Anterior cingulate cortex (tissue), 58 donors: Measurements from ENCODE around the gene LTC4S.

Source experiments
- DNase-seq, 58 donors: peaks; one replicate each; lab custom pipeline; 2025; lab: John Stamatoyannopoulos, UW

LTC4S gene

DNA sequence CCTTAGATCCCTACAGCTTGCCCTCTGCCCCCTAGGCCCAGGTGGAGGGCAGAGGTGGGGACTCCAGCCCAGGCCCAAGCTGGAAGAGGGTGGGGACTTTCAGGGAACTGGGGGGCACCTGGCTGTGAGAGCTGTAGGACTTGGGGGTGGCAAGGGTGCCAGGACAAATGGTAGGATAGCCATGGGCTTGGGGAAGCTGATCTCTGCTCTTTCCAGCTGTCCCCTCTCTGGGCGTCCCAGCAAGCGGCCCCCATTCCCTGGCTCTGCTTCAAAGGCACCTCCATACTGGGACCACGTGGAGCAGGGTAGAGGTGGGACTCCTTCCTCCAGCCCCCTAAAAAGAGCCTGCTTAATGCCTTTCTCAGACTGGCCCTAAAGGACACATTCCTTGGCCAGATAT lies 385 bp downstream of the LTC4S start:
- no peak for DNase-seq

- DNase-seq: no peak
These were observed 789 bp downstream of the LTC4S start for GRCh38 chr5:179794575-179794974.

DNA sequence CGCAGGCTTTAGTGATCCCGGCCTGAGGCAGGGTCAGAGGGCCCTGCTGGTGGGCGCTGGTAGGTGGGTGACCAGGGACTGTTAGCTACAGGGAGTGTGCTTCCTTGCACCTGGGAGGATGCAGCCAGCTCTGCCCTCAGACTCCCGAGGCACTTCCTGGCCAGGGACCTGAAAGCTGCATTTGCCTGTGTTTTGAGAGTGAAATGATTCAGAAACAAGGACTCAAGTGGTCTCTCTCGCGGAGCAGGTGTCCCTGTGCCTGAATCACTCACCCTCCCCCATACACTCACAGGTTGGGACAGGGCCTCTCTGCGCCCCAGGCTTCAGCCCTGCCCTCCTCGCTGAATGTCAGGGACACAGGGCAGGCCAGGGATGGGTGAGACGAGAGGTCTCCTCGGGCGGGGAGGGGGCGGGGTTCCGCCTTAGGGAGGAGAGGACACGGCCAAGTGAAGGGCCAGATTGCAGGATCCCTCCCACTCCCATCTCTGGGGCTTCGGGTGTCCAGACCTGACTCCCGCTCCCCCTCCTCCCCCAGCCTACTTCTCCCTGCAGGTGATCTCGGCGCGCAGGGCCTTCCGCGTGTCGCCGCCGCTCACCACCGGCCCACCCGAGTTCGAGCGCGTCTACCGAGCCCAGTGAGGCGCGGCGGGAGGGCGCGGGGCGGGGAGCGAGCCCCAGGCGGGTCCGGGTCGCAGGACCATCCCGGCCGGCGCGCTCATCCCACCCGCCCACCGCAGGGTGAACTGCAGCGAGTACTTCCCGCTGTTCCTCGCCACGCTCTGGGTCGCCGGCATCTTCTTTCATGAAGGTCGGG lies 1.5 kb downstream of the LTC4S start:
- peak in 1 of 58 donors; percentile 43 for DNase-seq

- peak in 50 of 58 donors; percentile 10 to 84 (median 60) for DNase-seq
These were observed 2.4 kb downstream of the LTC4S start for GRCh38 chr5:179795863-179796833.

DNA sequence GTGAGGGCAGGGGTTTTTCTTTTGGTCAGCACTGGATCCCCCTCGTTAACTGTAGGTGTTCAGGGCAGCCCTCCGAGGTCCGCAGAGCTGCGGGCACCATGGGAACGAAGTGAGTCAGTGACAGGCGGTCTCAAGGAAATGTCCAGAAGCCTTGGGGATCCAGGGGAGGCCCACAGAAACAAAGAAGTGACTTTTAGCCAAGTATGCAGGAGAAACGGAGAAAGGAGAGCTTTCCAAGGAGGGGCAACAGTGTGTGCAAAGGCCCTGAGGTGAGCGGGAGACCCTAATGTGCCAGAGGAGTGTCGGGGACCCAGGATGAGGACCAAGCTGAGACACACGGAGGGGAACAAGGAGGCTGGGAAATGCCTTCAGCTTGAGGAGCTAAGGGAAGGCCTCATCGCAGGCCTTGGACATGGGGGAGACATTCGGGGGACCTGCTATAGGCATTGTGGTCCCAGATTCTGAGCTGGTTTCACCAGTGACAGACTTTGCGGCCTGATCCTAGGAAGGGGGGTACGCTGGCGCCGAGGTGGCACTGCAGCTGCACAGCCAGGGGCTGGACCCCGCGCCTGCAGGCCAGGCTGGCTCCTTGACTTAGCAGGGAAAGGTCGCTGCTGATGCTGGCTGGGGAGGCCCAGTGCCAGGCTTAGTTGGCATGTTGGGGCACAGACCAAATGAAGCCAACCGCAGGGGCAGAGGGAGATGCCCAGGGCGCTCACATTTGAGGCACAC lies 3.3 kb downstream of the LTC4S start:
- no peak for DNase-seq

DNA sequence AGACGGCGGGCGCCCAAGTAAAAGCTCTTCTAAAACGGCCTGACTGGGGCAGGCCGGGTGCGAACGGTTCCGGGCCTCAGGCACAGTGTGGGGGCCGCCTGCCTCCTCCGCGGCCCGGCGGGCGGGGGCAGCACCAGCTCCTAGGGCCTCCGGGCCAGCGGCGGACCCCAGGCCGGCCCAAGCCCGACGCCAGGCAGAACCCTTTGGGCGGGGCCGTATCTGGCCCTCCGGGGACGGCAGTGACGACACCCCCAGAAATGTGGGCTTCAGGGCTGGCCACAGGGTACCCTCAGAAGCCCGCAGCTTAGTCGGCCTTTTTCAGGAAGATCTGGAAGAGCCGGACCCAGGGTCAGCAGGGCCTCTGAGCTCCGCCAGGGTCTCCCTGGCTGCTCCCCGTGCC lies 4.0 kb downstream of the LTC4S start:
- DNase-seq: no peak

DNA sequence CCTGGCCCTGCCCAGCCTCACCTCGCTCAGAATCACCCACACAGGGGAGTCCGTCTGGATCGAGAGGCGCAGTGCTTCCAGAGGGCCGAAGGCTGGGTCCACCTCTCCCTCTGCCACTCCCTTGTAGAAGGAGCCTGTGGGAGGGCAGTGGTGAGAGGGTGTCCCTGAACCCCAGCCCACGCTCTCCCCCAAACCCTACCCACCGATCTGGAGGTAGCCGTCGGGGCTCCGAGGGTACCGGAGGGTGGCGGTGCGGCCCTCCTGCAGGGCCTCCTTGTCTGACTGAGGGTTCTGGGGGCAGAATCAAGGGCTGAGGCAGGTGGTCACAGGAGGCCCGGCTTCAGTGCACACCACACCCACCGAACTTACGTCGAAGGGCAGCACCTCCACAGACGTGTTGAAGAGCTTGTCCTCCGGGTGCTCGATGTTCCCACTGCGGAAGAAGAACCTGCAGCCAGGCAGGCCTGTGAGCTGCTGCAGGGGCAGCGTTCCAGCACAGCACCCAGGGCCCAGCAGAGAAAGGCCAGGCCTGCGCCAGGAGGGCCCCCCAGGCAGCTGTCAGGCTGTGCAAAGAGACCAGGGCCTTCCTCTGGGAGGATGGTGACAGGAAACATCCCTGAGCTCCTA lies 4.5 kb downstream of the LTC4S start:
- DNase-seq: no peak

GRCh38 chr5:179798771-179799643 lies 5.2 kb downstream of the LTC4S start:
- DNase-seq: no peak

GRCh38 chr5:179799644-179799973 lies 5.8 kb downstream of the LTC4S start:
- no peak for DNase-seq

DNA sequence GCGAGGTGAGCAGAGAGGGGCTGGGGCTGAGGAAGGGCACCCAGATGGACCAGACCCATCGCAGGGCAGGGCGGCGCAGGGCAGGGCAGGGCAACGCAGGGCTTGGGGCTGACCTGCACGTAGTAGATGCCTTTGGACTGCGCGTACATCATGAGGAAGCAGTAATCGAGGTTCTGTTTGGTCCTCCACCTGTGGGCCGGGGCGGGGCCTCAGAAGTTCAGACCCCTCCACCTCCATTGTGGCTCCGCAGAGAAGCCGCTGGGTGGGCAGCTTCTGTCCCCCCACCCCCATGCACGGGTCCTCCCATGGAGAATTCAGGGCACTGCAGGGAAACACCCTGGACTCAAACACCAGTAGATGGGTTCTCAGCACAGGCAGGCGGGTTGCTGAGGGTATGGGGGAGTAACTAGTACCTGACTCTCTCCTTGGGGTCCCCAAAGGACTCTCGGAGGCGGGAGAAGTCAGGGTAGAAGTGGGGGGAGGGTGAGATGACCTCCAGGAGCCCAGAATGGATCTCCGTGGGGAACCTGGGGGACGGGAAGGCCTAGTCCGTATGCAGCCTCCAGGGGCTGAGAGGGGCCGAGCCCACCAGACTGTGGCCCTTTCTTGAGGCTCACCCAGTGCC lies 6.4 kb downstream of the LTC4S start:
- no peak for DNase-seq

- no peak for DNase-seq
These were observed 7.0 kb downstream of the LTC4S start for GRCh38 chr5:179800696-179801201.

- DNase-seq: peak in 17 of 58 donors; percentile 21 to 58 (median 32)
These were observed 7.8 kb downstream of the LTC4S start for GRCh38 chr5:179801304-179802206.

DNA sequence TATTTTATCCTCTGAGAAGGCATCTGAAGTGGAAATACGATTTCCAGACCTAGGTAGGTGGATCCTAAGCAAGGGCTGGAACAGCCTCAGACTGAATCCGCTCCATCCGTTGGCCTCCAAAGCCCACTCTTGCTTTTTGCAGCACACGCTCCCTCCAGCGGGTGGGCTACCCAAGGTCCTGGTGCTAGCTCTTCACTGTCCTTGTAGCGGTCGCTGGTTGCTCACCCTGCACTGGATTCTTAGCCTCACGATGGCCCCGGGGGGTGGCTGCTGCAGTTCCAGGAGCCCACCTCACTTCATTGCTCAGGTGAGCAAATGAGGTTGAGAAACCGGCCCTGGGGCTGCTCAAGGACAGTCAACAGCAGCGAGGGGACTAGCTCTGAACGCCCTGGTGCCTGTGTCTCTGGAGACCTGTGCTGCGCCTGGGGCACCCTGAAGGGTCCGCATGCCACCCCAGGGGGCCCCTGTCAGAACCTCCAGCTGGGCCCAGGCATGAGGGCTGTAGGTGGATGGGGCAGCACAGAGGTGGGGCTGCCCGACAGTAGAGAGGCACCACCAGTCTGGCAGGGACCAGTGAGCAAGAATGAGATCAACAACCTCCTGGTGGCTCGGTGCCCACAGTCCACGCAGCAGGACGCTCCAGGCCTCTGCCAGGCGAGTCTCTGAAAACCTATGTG lies 8.6 kb downstream of the LTC4S start:
- no peak for DNase-seq

- no peak for DNase-seq
These were observed 9.3 kb downstream of the LTC4S start for GRCh38 chr5:179802950-179803562.

- DNase-seq: no peak
These were observed 10.1 kb downstream of the LTC4S start for GRCh38 chr5:179803651-179804554.

DNA sequence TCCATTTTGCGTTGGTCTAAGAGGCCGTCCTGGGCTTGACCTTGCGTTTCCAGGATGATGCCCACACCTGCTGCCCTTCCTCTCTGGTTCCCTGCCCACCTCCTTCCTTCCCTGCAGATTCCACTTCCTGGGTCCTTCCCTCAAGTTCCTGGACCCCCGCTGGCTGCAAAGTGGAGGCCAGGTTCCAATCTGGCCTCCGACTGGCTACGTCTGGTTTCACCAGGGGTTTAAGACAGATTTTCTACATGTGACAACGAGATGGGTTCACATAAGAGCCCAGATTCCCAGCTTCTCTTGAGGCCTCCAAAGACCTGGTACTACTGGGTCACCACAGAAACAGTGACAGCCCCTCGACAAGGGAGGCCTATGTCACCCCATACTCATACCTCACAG lies 10.8 kb downstream of the LTC4S start:
- no peak for DNase-seq
